Measurements from ENCODE around the gene DCPS. TPM values are rescaled to one million over a fixed set of nuclear protein-coding genes. Genes with fewer than 3 reads are reported as not detected.
A peak's percentile ranks its signal among the peaks of the same experiment; 100 is the strongest.
"Not testable (repeated sequence)": the region's sequence is repeated elsewhere in the genome, so short reads cannot be mapped to it uniquely, and the experiment has no call there.

DCPS gene
- polyA plus RNA-seq (2012; ENCODE audit: low read depth, missing spikeins) = 45.3 TPM

DNA sequence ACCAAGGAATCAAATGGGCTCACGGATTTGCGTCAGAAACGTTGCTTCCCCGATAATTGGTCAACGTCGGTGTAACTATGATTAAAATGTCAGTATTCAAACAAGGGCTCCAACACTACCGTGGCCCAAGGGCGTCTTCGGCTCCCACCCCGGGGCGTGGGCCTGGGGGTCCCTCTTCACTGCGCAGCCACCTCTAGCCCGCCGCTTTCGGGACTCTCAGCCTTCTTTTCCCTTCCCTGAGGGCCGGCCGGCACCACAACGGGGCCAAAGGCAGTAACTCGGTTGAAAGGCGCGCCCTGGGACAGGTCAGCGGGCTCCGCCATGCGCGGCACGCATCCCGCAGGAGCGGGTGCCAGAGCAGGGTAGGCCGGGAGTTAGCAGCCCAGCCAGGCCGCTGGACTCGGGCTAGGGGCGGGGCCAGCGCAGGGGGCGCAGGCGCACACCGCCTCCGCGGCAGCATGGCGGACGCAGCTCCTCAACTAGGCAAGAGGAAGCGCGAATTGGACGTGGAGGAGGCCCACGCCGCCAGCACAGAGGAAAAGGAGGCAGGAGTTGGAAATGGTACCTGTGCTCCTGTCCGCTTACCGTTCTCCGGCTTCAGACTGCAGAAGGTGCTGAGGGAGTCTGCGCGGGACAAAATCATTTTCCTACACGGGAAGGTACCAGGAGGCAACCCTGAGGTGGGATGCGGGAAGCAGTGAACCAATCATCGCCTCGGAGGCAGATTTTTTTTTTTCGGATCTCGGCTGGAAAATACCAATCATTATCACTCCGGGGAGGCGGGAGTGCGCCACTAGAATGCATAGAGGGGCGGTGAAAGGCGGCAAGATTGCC, at the start of gene DCPS:
Gene DCPS, plus strand, starts transcription at position 438 of the 834 bp plus-strand sequence. Its CDS starts 21 bp downstream, at position 459.
- FAIRE-seq (peak; percentile 99), DNase-seq (ENCODE audit: insufficient read length, low spot score) (peak; percentile 83)
- TF ChIP-seq TAF1 (IDR thresholded peaks at IDR 0.05; ENCODE audit: low read depth, low read length) (peak; percentile 90), SPI1 (IDR thresholded peaks at IDR 0.05; ENCODE audit: low read depth, low read length) (peak; percentile 70), POU2F2 (IDR thresholded peaks at IDR 0.05; ENCODE audit: low read depth, low read length) (peak; percentile 83), POLR2AphosphoS5 (IDR thresholded peaks at IDR 0.05; ENCODE audit: low read depth, low read length) (peak; percentile 94), PAX5 (IDR thresholded peaks at IDR 0.05; ENCODE audit: insufficient read depth, low read length, severe bottlenecking) (peak; percentile 28), POLR2A (IDR thresholded peaks at IDR 0.05; ENCODE audit: low read depth, low read length) (peak; percentile 96)

- FAIRE-seq (no peak), DNase-seq (ENCODE audit: insufficient read length, low spot score) (no peak)
- no peak for TF ChIP-seq POU2F2 (IDR thresholded peaks at IDR 0.05; ENCODE audit: low read depth, low read length)
- no peak for TF ChIP-seq TAF1 (IDR thresholded peaks at IDR 0.05; ENCODE audit: low read depth, low read length)
- no peak for TF ChIP-seq PAX5 (IDR thresholded peaks at IDR 0.05; ENCODE audit: insufficient read depth, low read length, severe bottlenecking)
- no peak for TF ChIP-seq POLR2AphosphoS5 (IDR thresholded peaks at IDR 0.05; ENCODE audit: low read depth, low read length)
- no peak for TF ChIP-seq POLR2A (IDR thresholded peaks at IDR 0.05; ENCODE audit: low read depth, low read length)
- TF ChIP-seq SPI1 (IDR thresholded peaks at IDR 0.05; ENCODE audit: low read depth, low read length) = no peak
Observed at GRCh38 chr11:126254819-126255218, 49.0 kb upstream of the DCPS start.

DNA sequence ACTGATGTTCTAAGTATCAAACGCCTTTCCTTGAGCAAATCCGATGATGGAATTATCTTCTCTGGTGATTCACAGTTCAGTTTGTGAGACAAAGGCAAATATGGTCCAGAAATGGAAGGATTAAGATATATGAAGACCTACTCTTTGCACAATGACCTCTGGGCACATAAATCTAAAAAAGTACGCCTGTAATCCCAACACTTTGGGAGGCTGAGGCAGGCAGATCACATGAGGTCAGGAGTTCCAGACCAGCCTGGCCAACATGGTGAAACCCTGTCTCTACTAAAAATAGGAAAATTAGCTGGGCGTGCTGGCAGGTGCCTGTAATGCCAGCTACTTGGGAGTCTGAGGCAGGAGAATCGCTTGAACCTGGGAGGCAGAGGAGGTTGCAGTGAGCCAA, 48.4 kb upstream of the DCPS start:
- not testable (repeated sequence) for FAIRE-seq; DNase-seq (ENCODE audit: insufficient read length, low spot score)

- DNase-seq (ENCODE audit: insufficient read length, low spot score) (no peak), FAIRE-seq (no peak)
- no peak for TF ChIP-seq POU2F2 (IDR thresholded peaks at IDR 0.05; ENCODE audit: low read depth, low read length)
- no peak for TF ChIP-seq SPI1 (IDR thresholded peaks at IDR 0.05; ENCODE audit: low read depth, low read length)
- TF ChIP-seq TAF1 (IDR thresholded peaks at IDR 0.05; ENCODE audit: low read depth, low read length) = no peak
- TF ChIP-seq PAX5 (IDR thresholded peaks at IDR 0.05; ENCODE audit: insufficient read depth, low read length, severe bottlenecking) = no peak
- no peak for TF ChIP-seq POLR2A (IDR thresholded peaks at IDR 0.05; ENCODE audit: low read depth, low read length)
- no peak for TF ChIP-seq POLR2AphosphoS5 (IDR thresholded peaks at IDR 0.05; ENCODE audit: low read depth, low read length)
Observed at GRCh38 chr11:126256216-126256615, 47.6 kb upstream of the DCPS start.

DNA sequence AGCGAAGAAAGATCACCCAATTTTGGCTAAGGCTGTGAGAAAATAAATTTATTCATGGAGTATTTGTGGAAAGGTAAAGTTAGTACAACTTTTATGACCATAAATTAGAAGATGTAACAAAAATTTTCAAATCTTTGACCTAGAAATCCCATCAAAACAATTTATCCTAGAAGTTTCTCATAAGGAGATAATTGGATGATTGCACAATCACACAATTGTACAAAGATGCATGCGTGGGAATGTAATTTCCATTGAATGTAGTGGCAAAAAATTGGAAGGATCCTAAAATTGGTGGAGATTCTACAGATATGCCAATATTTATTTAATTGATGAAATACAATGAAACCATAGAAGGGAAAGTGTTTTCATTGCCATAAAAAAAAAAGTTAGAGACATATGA, 46.7 kb upstream of the DCPS start:
- DNase-seq (ENCODE audit: insufficient read length, low spot score) (no peak), FAIRE-seq (no peak)
- TF ChIP-seq TAF1 (IDR thresholded peaks at IDR 0.05; ENCODE audit: low read depth, low read length) (no peak), POLR2AphosphoS5 (IDR thresholded peaks at IDR 0.05; ENCODE audit: low read depth, low read length) (no peak), PAX5 (IDR thresholded peaks at IDR 0.05; ENCODE audit: insufficient read depth, low read length, severe bottlenecking) (no peak), POU2F2 (IDR thresholded peaks at IDR 0.05; ENCODE audit: low read depth, low read length) (no peak), POLR2A (IDR thresholded peaks at IDR 0.05; ENCODE audit: low read depth, low read length) (no peak), SPI1 (IDR thresholded peaks at IDR 0.05; ENCODE audit: low read depth, low read length) (no peak)

- FAIRE-seq (no peak), DNase-seq (ENCODE audit: insufficient read length, low spot score) (no peak)
- TF ChIP-seq POLR2A (IDR thresholded peaks at IDR 0.05; ENCODE audit: low read depth, low read length) (no peak), TAF1 (IDR thresholded peaks at IDR 0.05; ENCODE audit: low read depth, low read length) (no peak), POLR2AphosphoS5 (IDR thresholded peaks at IDR 0.05; ENCODE audit: low read depth, low read length) (no peak), POU2F2 (IDR thresholded peaks at IDR 0.05; ENCODE audit: low read depth, low read length) (no peak), PAX5 (IDR thresholded peaks at IDR 0.05; ENCODE audit: insufficient read depth, low read length, severe bottlenecking) (no peak), SPI1 (IDR thresholded peaks at IDR 0.05; ENCODE audit: low read depth, low read length) (no peak)
Observed at GRCh38 chr11:126257764-126258163, 46.1 kb upstream of the DCPS start.

DNA sequence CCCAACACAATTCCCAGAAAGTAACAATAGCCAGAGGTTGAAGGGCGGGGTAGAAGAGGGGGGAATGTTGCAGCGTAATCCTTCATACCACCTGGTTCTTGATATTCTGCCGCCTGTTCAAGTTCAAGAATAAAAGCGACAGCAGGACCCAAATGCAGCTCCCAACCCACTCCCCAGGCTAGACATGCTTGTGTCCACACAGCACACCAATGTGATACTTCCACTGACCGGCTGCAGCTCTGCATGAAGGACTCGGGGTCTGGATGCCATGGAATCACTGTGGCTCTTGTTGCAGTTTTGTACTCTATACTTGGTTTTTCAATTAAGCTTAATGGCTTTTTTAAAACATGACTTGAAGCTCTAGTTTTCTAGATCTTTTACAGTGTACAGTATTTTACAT, 41.6 kb upstream of the DCPS start:
- DNase-seq (ENCODE audit: insufficient read length, low spot score) = no peak
- no peak for FAIRE-seq
- TF ChIP-seq SPI1 (IDR thresholded peaks at IDR 0.05; ENCODE audit: low read depth, low read length) = no peak
- peak; percentile 81 for TF ChIP-seq POLR2AphosphoS5 (IDR thresholded peaks at IDR 0.05; ENCODE audit: low read depth, low read length)
- no peak for TF ChIP-seq PAX5 (IDR thresholded peaks at IDR 0.05; ENCODE audit: insufficient read depth, low read length, severe bottlenecking)
- peak; percentile 55; the same call in 1 of the 2 replicates for TF ChIP-seq POLR2A (IDR thresholded peaks at IDR 0.05; ENCODE audit: low read depth, low read length)
- no peak for TF ChIP-seq POU2F2 (IDR thresholded peaks at IDR 0.05; ENCODE audit: low read depth, low read length)
- no peak for TF ChIP-seq TAF1 (IDR thresholded peaks at IDR 0.05; ENCODE audit: low read depth, low read length)

GRCh38 chr11:126263489-126263888, 40.4 kb upstream of the DCPS start:
- FAIRE-seq = no peak
- TF ChIP-seq PAX5 (IDR thresholded peaks at IDR 0.05; ENCODE audit: insufficient read depth, low read length, severe bottlenecking) (no peak), POLR2A (IDR thresholded peaks at IDR 0.05; ENCODE audit: low read depth, low read length) (no peak), SPI1 (IDR thresholded peaks at IDR 0.05; ENCODE audit: low read depth, low read length) (no peak), TAF1 (IDR thresholded peaks at IDR 0.05; ENCODE audit: low read depth, low read length) (no peak), POU2F2 (IDR thresholded peaks at IDR 0.05; ENCODE audit: low read depth, low read length) (no peak), POLR2AphosphoS5 (IDR thresholded peaks at IDR 0.05; ENCODE audit: low read depth, low read length) (no peak; the same call in 1 of the 2 replicates)
- no peak for DNase-seq (ENCODE audit: insufficient read length, low spot score)

DNA sequence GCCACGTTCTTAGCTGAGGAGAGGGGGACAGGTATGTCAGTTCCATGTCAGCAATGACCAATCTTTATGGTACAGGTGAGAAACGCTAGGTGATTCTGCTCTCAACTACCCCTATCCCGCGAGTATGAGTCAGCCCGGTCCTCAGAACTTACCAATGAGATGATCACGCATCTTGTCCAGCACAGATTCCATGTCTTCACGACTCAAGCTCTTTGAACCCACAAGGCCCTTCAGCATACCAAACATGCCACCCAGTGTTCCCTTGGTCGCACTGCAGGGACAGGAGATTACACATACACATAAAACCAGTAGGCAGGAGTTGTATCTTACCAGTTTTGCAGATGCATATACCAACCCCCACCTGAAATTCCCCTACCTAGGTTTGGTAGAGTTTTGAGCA, 38.0 kb upstream of the DCPS start:
- peak; percentile 50 for FAIRE-seq
- DNase-seq (ENCODE audit: insufficient read length, low spot score) = no peak

DNA sequence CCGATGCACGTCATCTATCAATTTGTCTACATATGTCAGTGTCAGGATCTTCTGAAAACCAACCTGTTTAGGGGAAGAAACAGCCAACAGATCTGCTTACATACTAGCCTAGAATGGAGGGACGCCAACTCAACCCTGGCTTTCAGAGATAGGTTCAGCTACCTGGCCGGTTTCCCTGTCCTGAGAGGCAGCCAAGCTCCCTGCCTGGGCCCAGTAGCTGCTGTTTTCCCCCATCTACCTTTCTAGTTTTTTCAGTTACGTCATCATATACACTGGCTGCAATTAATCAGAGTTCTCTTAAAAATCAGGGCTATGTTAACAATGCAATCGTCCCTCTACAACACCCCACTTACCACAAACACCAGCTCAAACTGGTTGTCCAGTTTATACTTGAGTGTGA, 36.2 kb upstream of the DCPS start:
- no peak for TF ChIP-seq TAF1 (IDR thresholded peaks at IDR 0.05; ENCODE audit: low read depth, low read length)
- TF ChIP-seq POLR2A (IDR thresholded peaks at IDR 0.05; ENCODE audit: low read depth, low read length) = 0 out of 2 replicates have a peak, but pooled peaks have one; percentile 36
- FAIRE-seq = peak; percentile 55

More for the DNA sequence above, 38.0 kb upstream of the DCPS start:
- TF ChIP-seq TAF1 (IDR thresholded peaks at IDR 0.05; ENCODE audit: low read depth, low read length) (no peak), POLR2A (IDR thresholded peaks at IDR 0.05; ENCODE audit: low read depth, low read length) (0 out of 2 replicates have a peak, but pooled peaks have one; percentile 17), PAX5 (IDR thresholded peaks at IDR 0.05; ENCODE audit: insufficient read depth, low read length, severe bottlenecking) (no peak)

More for the DNA sequence above, 36.2 kb upstream of the DCPS start:
- no peak for DNase-seq (ENCODE audit: insufficient read length, low spot score)

Measured in GM12891 (cell line).